ENCODE measurements around the gene INSYN2A.

DNA sequence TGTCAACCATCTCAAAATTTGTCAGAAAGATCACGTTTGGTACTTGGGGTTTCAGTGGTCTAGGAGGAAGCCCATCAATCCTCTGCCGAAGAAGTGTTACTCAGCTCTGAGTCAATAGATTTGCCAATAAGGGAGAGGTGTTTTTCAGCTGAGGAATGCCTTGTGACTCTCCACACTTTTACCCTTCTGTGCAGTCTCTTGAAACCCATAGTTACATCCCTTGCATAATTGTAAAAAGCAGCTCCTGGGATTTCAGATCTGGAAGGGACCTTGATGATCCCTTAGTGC lies 47.5 kb downstream of the INSYN2A start:
- TF ChIP-seq CTCF (IDR thresholded peaks at IDR 0.05 in 8 of 11, conservative IDR thresholded peaks at IDR 0.05 in 3 of 11) (no peak), POLR2A (IDR thresholded peaks at IDR 0.05) (no peak), POLR2AphosphoS5 (IDR thresholded peaks at IDR 0.05) (no peak)
